H1 (cell line): ENCODE results near the gene SATB2. TPM values are rescaled to one million over a fixed set of nuclear protein-coding genes. Genes with fewer than 3 reads are reported as not detected.

Experiments used
- CTCF ChIA-PET: fragments of 300-600 bp; sonication (Branson Sonifier 250); formaldehyde crosslinking; loops from one replicate; lab custom pipeline; 2021; ENCODE audit not compliant: partially characterized antibody; lab: Charles Lee
- POLR2A ChIA-PET: fragments of 300-600 bp; sonication (Branson Sonifier 250); formaldehyde crosslinking; loops from one replicate; lab custom pipeline; 2021; ENCODE audit warnings: inconsistent platforms; ENCODE audit not compliant: partially characterized antibody; lab: Charles Lee
- DNase-seq, 2 experiments: peaks; one replicate each; pipeline versions ENCODE4 v3.0.0 to v3.0.0-alpha.2; 2010 to 2022; ENCODE audit warnings: low spot score in 2 of 2, low read depth in 1 of 2, mixed read lengths in 1 of 2
- FAIRE-seq: peaks from 2 replicates; lab custom pipeline; 2011; peaks lifted over from hg19 to GRCh38; lab: Jason Lieb, UNC
- H2AFZ ChIP-seq: 2 replicates; pipeline ENCODE4 v1.8.1; 2012; ENCODE audit warnings: low read length, inconsistent platforms
- H2AK5ac ChIP-seq: 2 replicates; pipeline ENCODE4 v1.6.1; 2013; ENCODE audit warnings: low read depth, low read length
- H2BK120ac ChIP-seq: replicated peaks from 2 replicates; pipeline ENCODE3; 2013; ENCODE audit warnings: low read depth, low read length, inconsistent platforms
- H2BK12ac ChIP-seq: 2 replicates; pipeline ENCODE4 v1.6.1; 2013; ENCODE audit warnings: low read depth, low read length
- H2BK15ac ChIP-seq: 2 replicates; pipeline ENCODE4 v1.6.1; 2013; ENCODE audit warnings: low read length
- H2BK20ac ChIP-seq: 2 replicates; pipeline ENCODE4 v1.6.1; 2013; ENCODE audit warnings: low read length
- H2BK5ac ChIP-seq: 2 replicates; pipeline ENCODE4 v1.6.1; 2013; ENCODE audit warnings: low read depth, low read length
- H3K14ac ChIP-seq: 2 replicates; pipeline ENCODE4 v1.6.1; 2013; ENCODE audit warnings: inconsistent platforms; ENCODE audit not compliant: insufficient read length
- H3K18ac ChIP-seq: 2 replicates; pipeline ENCODE4 v1.6.1; 2013; ENCODE audit warnings: low read length; ENCODE audit errors: extremely low read depth
- H3K23ac ChIP-seq: 2 replicates; pipeline ENCODE4 v1.6.1; 2013; ENCODE audit warnings: inconsistent platforms; ENCODE audit not compliant: insufficient read length
- H3K23me2 ChIP-seq: 2 replicates; pipeline ENCODE4 v1.6.1; 2013; ENCODE audit warnings: low read depth, low read length
- H3K27ac ChIP-seq: 2 replicates; pipeline ENCODE4 v1.6.1; 2011; ENCODE audit warnings: low read depth, low read length, inconsistent platforms
- H3K27me3 ChIP-seq, 4 experiments: replicated peaks in 1 of 4; 1 replicate in 1 of 4; 2 replicates in 3 of 4; pipeline versions ENCODE4 v1.6.1 to v1.8.1; 2011 to 2013; ENCODE audit warnings: low read length in 3 of 4, mild to moderate bottlenecking in 3 of 4, inconsistent platforms in 2 of 4, mixed read lengths in 2 of 4, moderate library complexity in 1 of 4; ENCODE audit not compliant: control insufficient read depth in 3 of 4, insufficient read depth in 3 of 4; ENCODE audit errors: extremely low read depth in 1 of 4
- H3K36me3 ChIP-seq, 4 experiments: 2 replicates each; pipeline versions ENCODE4 v1.6.1 to v1.8.1; 2011 to 2013; ENCODE audit warnings: mild to moderate bottlenecking in 4 of 4, low read length in 3 of 4, moderate library complexity in 2 of 4, control low read depth in 1 of 4, inconsistent platforms in 1 of 4; ENCODE audit not compliant: insufficient read depth in 4 of 4, control insufficient read depth in 2 of 4
- H3K4ac ChIP-seq: replicated peaks from 2 replicates; pipeline ENCODE3; 2013; ENCODE audit warnings: low read length, low read depth, mixed read lengths, inconsistent platforms; ENCODE audit not compliant: insufficient read length
- H3K4me1 ChIP-seq, 4 experiments: replicated peaks in 1 of 4; 1 replicate in 1 of 4; 2 replicates in 3 of 4; pipeline versions ENCODE4 v1.6.1 to v1.8.1; 2011 to 2013; ENCODE audit warnings: low read length in 3 of 4, inconsistent platforms in 2 of 4, mixed read lengths in 1 of 4; ENCODE audit not compliant: insufficient read depth in 4 of 4, control insufficient read depth in 3 of 4
- H3K4me2 ChIP-seq, 2 experiments: 2 replicates each; pipeline versions ENCODE4 v1.6.1 to v1.8.1; 2011 to 2013; ENCODE audit warnings: low read depth in 2 of 2, low read length in 2 of 2, control low read depth in 1 of 2, inconsistent platforms in 1 of 2, mild to moderate bottlenecking in 1 of 2; ENCODE audit not compliant: insufficient read depth in 1 of 2
- H3K4me3 ChIP-seq, 4 experiments: fragments of 200-600, 300-600 bp in 1 of 4; sonication (generic), shearing (Covaris generic), sonication (Bioruptor Twin) in 1 of 4; 2 replicates each; pipeline versions ENCODE4 v1.5.1 to v1.8.1; 2011 to 2016; ENCODE audit warnings: low read length in 4 of 4, low read depth in 3 of 4, control low read depth in 2 of 4, inconsistent platforms in 2 of 4, mild to moderate bottlenecking in 2 of 4, mixed read lengths in 1 of 4, moderate library complexity in 1 of 4; ENCODE audit not compliant: insufficient read depth in 2 of 4; ENCODE audit errors: extremely low read depth in 1 of 4
- H3K56ac ChIP-seq: replicated peaks from 2 replicates; pipeline ENCODE3; 2013; ENCODE audit warnings: low read depth, mild to moderate bottlenecking, mixed read lengths, low read length, inconsistent platforms; ENCODE audit not compliant: insufficient read length
- H3K79me1 ChIP-seq: 2 replicates; pipeline ENCODE4 v1.6.1; 2013; ENCODE audit warnings: low read depth, low read length, control low read depth
- H3K79me2 ChIP-seq, 2 experiments: 2 replicates each; pipeline versions ENCODE4 v1.6.1 to v1.8.1; 2012 to 2013; ENCODE audit warnings: low read length in 2 of 2, mild to moderate bottlenecking in 2 of 2, inconsistent platforms in 1 of 2; ENCODE audit not compliant: insufficient read depth in 2 of 2, control insufficient read depth in 1 of 2
- H3K9ac ChIP-seq, 4 experiments: replicated peaks in 1 of 4; 1 replicate in 1 of 4; 2 replicates in 3 of 4; pipeline versions ENCODE4 v1.6.1 to v1.8.1; 2011 to 2013; ENCODE audit warnings: low read depth in 3 of 4, low read length in 3 of 4, control low read depth in 2 of 4, mild to moderate bottlenecking in 2 of 4, moderate library complexity in 2 of 4, inconsistent platforms in 1 of 4; ENCODE audit errors: extremely low read depth in 1 of 4
- H3K9me3 ChIP-seq, 2 experiments: 2 replicates each; pipeline versions ENCODE4 v1.6.1 to v1.8.1; 2012 to 2013; ENCODE audit warnings: mild to moderate bottlenecking in 2 of 2, moderate library complexity in 2 of 2, control low read depth in 1 of 2, inconsistent platforms in 1 of 2, low read depth in 1 of 2, low read length in 1 of 2, mixed read lengths in 1 of 2; ENCODE audit not compliant: insufficient read depth in 2 of 2
- H4K20me1 ChIP-seq, 2 experiments: replicated peaks in 1 of 2; 2 replicates each; pipeline versions ENCODE3 to v1.8.1; 2011 to 2013; ENCODE audit warnings: inconsistent platforms in 2 of 2, low read length in 2 of 2, mild to moderate bottlenecking in 1 of 2; ENCODE audit not compliant: insufficient read depth in 2 of 2, control insufficient read depth in 1 of 2
- H4K5ac ChIP-seq: 2 replicates; pipeline ENCODE4 v1.6.1; 2013; ENCODE audit warnings: low read length, low read depth, mixed read lengths, inconsistent platforms; ENCODE audit not compliant: insufficient read length
- H4K8ac ChIP-seq: 2 replicates; pipeline ENCODE4 v1.8.0; 2013; ENCODE audit warnings: mild to moderate bottlenecking, moderate library complexity, low read length, inconsistent platforms; ENCODE audit not compliant: insufficient read depth; ENCODE audit errors: extremely low read depth
- H4K91ac ChIP-seq: replicated peaks from 2 replicates; pipeline ENCODE3; 2013; ENCODE audit warnings: low read length, mixed read lengths, inconsistent platforms; ENCODE audit not compliant: insufficient read length
- ATF3 ChIP-seq: IDR thresholded peaks from 2 replicates; pipeline ENCODE4 v1.6.1; 2011; ENCODE audit warnings: low read depth, mild to moderate bottlenecking, low read length; ENCODE audit not compliant: insufficient read depth
- BRCA1 ChIP-seq: IDR thresholded peaks from 2 replicates; pipeline ENCODE4 v1.6.1; 2012; ENCODE audit warnings: low read depth, low read length, improper control_type of control experiment
- CBX5 ChIP-seq: fragments of 300-800, 300-1000 bp; sonication (generic); IDR thresholded peaks from 2 replicates; pipeline ENCODE4 v1.7.1; 2016; ENCODE audit warnings: antibody characterized with exemption, low read length, low read depth
- EZH2 ChIP-seq: fragments of 200-600 bp; sonication (generic); IDR thresholded peaks from 2 replicates; pipeline ENCODE4 v1.7.1; 2012; ENCODE audit warnings: low read depth, mild to moderate bottlenecking, moderate library complexity, low read length, inconsistent platforms; ENCODE audit not compliant: severe bottlenecking
- FOSL1 ChIP-seq: IDR thresholded peaks from 2 replicates; pipeline ENCODE4 v1.6.1; 2011; ENCODE audit warnings: mild to moderate bottlenecking, low read depth, low read length, moderate library complexity; ENCODE audit not compliant: insufficient read depth
- JUN ChIP-seq: IDR thresholded peaks from 2 replicates; pipeline ENCODE4 v1.6.1; 2011; ENCODE audit warnings: low read depth, mild to moderate bottlenecking, improper control_type of control experiment, low read length
- KDM1A ChIP-seq: fragments of 200-600, 300-600 bp; sonication (generic); IDR thresholded peaks from 2 replicates; pipeline ENCODE4 v1.7.1; 2016; ENCODE audit warnings: mild to moderate bottlenecking, low read length, borderline replicate concordance
- SIX5 ChIP-seq: IDR thresholded peaks from 2 replicates; pipeline ENCODE4 v1.6.1; 2011; ENCODE audit warnings: mild to moderate bottlenecking, low read depth, low read length
- SP2 ChIP-seq: IDR thresholded peaks from 2 replicates; pipeline ENCODE4 v1.6.1; 2012; ENCODE audit warnings: mild to moderate bottlenecking, low read length, inconsistent platforms
- TAF1 ChIP-seq: IDR thresholded peaks from 2 replicates; pipeline ENCODE4 v1.6.1; 2011; ENCODE audit warnings: mild to moderate bottlenecking, low read depth, low read length
- YY1 ChIP-seq: IDR thresholded peaks from 2 replicates; pipeline ENCODE4 v1.6.1; 2011; ENCODE audit warnings: low read depth, mild to moderate bottlenecking, low read length
- WGBS, 2 experiments: shearing (Covaris generic) in 1 of 2; methylation state at CpG; one replicate each; pipeline versions ENCODE4 v1.1.6 to v1.1.7; 2013 to 2015; ENCODE audit warnings: low lambda C conversion rate in 2 of 2, mixed read lengths in 2 of 2, inconsistent platforms in 1 of 2, low coverage in 1 of 2, missing lambda C conversion rate in 1 of 2; ENCODE audit not compliant: insufficient replicate concordance in 2 of 2, insufficient coverage in 1 of 2, insufficient read length in 1 of 2; ENCODE audit errors: extremely low coverage in 1 of 2, missing lambda C conversion rate in 1 of 2; 5-methylcytosine and 5-hydroxymethylcytosine counted together
- polyA plus RNA-seq, 7 experiments: library from polyadenylated mRNA; depleted of rRNA in 3 of 7; stranded (reverse) in 5 of 7; unstranded in 2 of 7; fragments of >200 nt in 5 of 7; fragments of 200-250 nt in 2 of 7; gene quantifications; 1 replicate in 5 of 7; 2 replicates in 1 of 7; 4 replicates in 1 of 7; pipeline versions ENCODE4 v1.2.1 to v1.2.3, GENCODE V29; 2011 to 2013; ENCODE audit warnings: missing spikeins in 2 of 7, mixed read lengths in 2 of 7
- total RNA-seq: library from RNA; stranded (reverse); fragmentation: NEBNext Ultra II Directional; extraction: Animal tissue kit (Norgen Biotek cat#: 25700); gene quantifications from 2 replicates; pipeline ENCODE4 v1.2.1, GENCODE V29; 2021

SATB2 gene
- total and polyA plus RNA-seq, 2 of the 8 experiments (the other 6 are each of a cell fraction or from before 2014, with no cell fraction given), result 1.3 to 5.7 TPM

- CTCF ChIA-PET, result interaction anchor here (1.4 kb wide), 1 partner anchor 8 kb away, joined by 6 read pairs; no protein-coding TSS in a partner anchor
- FAIRE-seq, result no peak
- no peak overlapping the region for H3K4me3 ChIP-seq
These were observed 128.3 kb downstream of the SATB2 start for GRCh38 chr2:199329466-199329865.

More at GRCh38 chr2:199329466-199329865, 128.3 kb downstream of the SATB2 start:
- no peak overlapping the region for H4K5ac ChIP-seq
- H3K4me1 ChIP-seq, result no peaks in the 10 kb centered on the region
- no peak overlapping the region for H3K23ac ChIP-seq
- H3K4ac ChIP-seq, result no peak overlapping the region
- no peaks in the 10 kb centered on the region for H3K79me1 ChIP-seq
- WGBS, 2 experiments, result 64% methylated on average over 5 of the region's 5 CpGs; no CpG with 5 or more reads in 1 of the 2 experiments
- no peaks in the 10 kb centered on the region for H3K79me2 ChIP-seq
- no peak overlapping the region for H2BK20ac ChIP-seq
- no peak overlapping the region for H2AK5ac ChIP-seq
- H3K27ac ChIP-seq, result no peak overlapping the region
- H4K91ac ChIP-seq, result no peak overlapping the region
- no peak overlapping the region for H3K9ac ChIP-seq
- no peaks in the 10 kb centered on the region for H3K23me2 ChIP-seq
- DNase-seq, result no peak
- no peak overlapping the region for H3K4me2 ChIP-seq
- TF ChIP-seq SP2 (no peak), KDM1A (no peak), BRCA1 (no peak), TAF1 (no peak), SIX5 (no peak), JUN (no peak), EZH2 (no peak), FOSL1 (no peak), YY1 (no peak), CBX5 (no peak), ATF3 (no peak)
- no peak overlapping the region for H2BK12ac ChIP-seq
- H2BK120ac ChIP-seq, result no peak overlapping the region
- H2BK5ac ChIP-seq, result no peak overlapping the region
- no peaks in the 10 kb centered on the region for H4K20me1 ChIP-seq
- no peak overlapping the region for H4K8ac ChIP-seq
- POLR2A ChIA-PET, result no interaction called here
- no peaks in the 10 kb centered on the region for H3K36me3 ChIP-seq
- H3K27me3 ChIP-seq, result no peaks in the 10 kb centered on the region
- no peaks in the 10 kb centered on the region for H3K9me3 ChIP-seq
- no peak overlapping the region for H3K56ac ChIP-seq
- no peak overlapping the region for H3K14ac ChIP-seq
- no peak overlapping the region for H2AFZ ChIP-seq
- H3K18ac ChIP-seq, result no peak overlapping the region
- no peak overlapping the region for H2BK15ac ChIP-seq
